NT2/D1 (cell line): ENCODE results near the gene CACNA2D3.

Experiments used
- DNase-seq: peaks from one replicate; pipeline ENCODE4 v3.0.0-alpha.2; 2011; ENCODE audit warnings: low read depth, low spot score
- H3K27me3 ChIP-seq: 2 replicates; pipeline ENCODE4 v1.6.0; 2011; ENCODE audit warnings: mild to moderate bottlenecking; ENCODE audit not compliant: insufficient read length, insufficient read depth
- H3K36me3 ChIP-seq: 2 replicates; pipeline ENCODE4 v1.6.1; 2011; ENCODE audit warnings: mild to moderate bottlenecking, low read length, mixed read lengths; ENCODE audit not compliant: insufficient read depth, insufficient read length
- H3K4me1 ChIP-seq: 2 replicates; pipeline ENCODE4 v1.5.1; 2011; ENCODE audit not compliant: insufficient read depth, insufficient read length
- H3K4me3 ChIP-seq: 2 replicates; pipeline ENCODE4 v1.5.1; 2011; ENCODE audit warnings: low read depth; ENCODE audit not compliant: insufficient read length
- H3K9ac ChIP-seq: 2 replicates; pipeline ENCODE4 v1.6.0; 2011; ENCODE audit warnings: low read depth; ENCODE audit not compliant: insufficient read length
- H3K9me3 ChIP-seq: 2 replicates; pipeline ENCODE4 v1.5.1; 2011; ENCODE audit warnings: mild to moderate bottlenecking, low read length; ENCODE audit not compliant: insufficient read depth
- SUZ12 ChIP-seq: IDR thresholded peaks from 2 replicates; pipeline ENCODE4 v1.6.1; 2011; ENCODE audit not compliant: insufficient read length, insufficient read depth; ENCODE audit errors: extremely low read depth
- YY1 ChIP-seq: IDR thresholded peaks from 2 replicates; pipeline ENCODE4 v1.6.1; 2011; ENCODE audit not compliant: insufficient read length, insufficient read depth
- ZNF274 ChIP-seq: IDR thresholded peaks from 2 replicates; pipeline ENCODE4 v1.6.1; 2011; ENCODE audit warnings: mild to moderate bottlenecking, low read depth, low read length

Gene CACNA2D3

GRCh38 chr3:54257125-54257720, 134.9 kb downstream of the CACNA2D3 start:
- no peak for DNase-seq
- H3K4me1 ChIP-seq, result peaks cover 2% of the 10 kb centered on the region

GRCh38 chr3:54259636-54260035, 137.3 kb downstream of the CACNA2D3 start:
- Histone ChIP-seq H3K36me3 (no peaks in the 10 kb centered on the region), H3K4me1 (no peaks in the 10 kb centered on the region), H3K4me3 (no peak overlapping the region), H3K9ac (no peak overlapping the region), H3K27me3 (no peaks in the 10 kb centered on the region), H3K9me3 (no peaks in the 10 kb centered on the region)
- DNase-seq, result no peak
- TF ChIP-seq ZNF274 (no peak), YY1 (no peak), SUZ12 (no peak)

More at GRCh38 chr3:54257125-54257720, 134.9 kb downstream of the CACNA2D3 start:
- TF ChIP-seq YY1 (no peak), ZNF274 (no peak), SUZ12 (no peak)
- Histone ChIP-seq H3K27me3 (no peaks in the 10 kb centered on the region), H3K36me3 (no peaks in the 10 kb centered on the region), H3K4me3 (no peak overlapping the region), H3K9ac (no peak overlapping the region), H3K9me3 (no peaks in the 10 kb centered on the region)

- DNase-seq, result no peak
- Histone ChIP-seq H3K27me3 (no peaks in the 10 kb centered on the region), H3K9me3 (no peaks in the 10 kb centered on the region), H3K36me3 (no peaks in the 10 kb centered on the region), H3K9ac (no peak overlapping the region), H3K4me1 (no peaks in the 10 kb centered on the region), H3K4me3 (no peak overlapping the region)
- TF ChIP-seq YY1 (no peak), ZNF274 (no peak), SUZ12 (no peak)
These were observed 138.8 kb downstream of the CACNA2D3 start for GRCh38 chr3:54261141-54261540.

- DNase-seq, result no peak
- no peaks in the 10 kb centered on the region for H3K4me1 ChIP-seq
- H3K27me3 ChIP-seq, result no peaks in the 10 kb centered on the region
- H3K9ac ChIP-seq, result no peak overlapping the region
- no peak overlapping the region for H3K4me3 ChIP-seq
- no peaks in the 10 kb centered on the region for H3K36me3 ChIP-seq
- no peak for TF ChIP-seq ZNF274
- TF ChIP-seq SUZ12, result no peak
- TF ChIP-seq YY1, result no peak
- H3K9me3 ChIP-seq, result no peaks in the 10 kb centered on the region
These were observed 140.2 kb downstream of the CACNA2D3 start for GRCh38 chr3:54262541-54262940.

- TF ChIP-seq YY1 (no peak), SUZ12 (no peak), ZNF274 (no peak)
- no peaks in the 10 kb centered on the region for H3K4me1 ChIP-seq
- H3K9ac ChIP-seq, result no peak overlapping the region
- H3K27me3 ChIP-seq, result no peaks in the 10 kb centered on the region
- no peak overlapping the region for H3K4me3 ChIP-seq
- DNase-seq, result no peak
- no peaks in the 10 kb centered on the region for H3K36me3 ChIP-seq
- no peaks in the 10 kb centered on the region for H3K9me3 ChIP-seq
These were observed 140.6 kb downstream of the CACNA2D3 start for GRCh38 chr3:54262946-54263345.

- no peak overlapping the region for H3K4me3 ChIP-seq
- H3K36me3 ChIP-seq, result no peaks in the 10 kb centered on the region
- H3K9me3 ChIP-seq, result no peaks in the 10 kb centered on the region
- no peaks in the 10 kb centered on the region for H3K4me1 ChIP-seq
- no peak for DNase-seq
- no peaks in the 10 kb centered on the region for H3K27me3 ChIP-seq
- no peak overlapping the region for H3K9ac ChIP-seq
- TF ChIP-seq YY1 (no peak), ZNF274 (no peak)
These were observed 141.7 kb downstream of the CACNA2D3 start for GRCh38 chr3:54264050-54264449.

- no peak overlapping the region for H3K4me3 ChIP-seq
- TF ChIP-seq YY1, result no peak
- TF ChIP-seq ZNF274, result no peak
- TF ChIP-seq SUZ12, result no peak
- H3K36me3 ChIP-seq, result no peaks in the 10 kb centered on the region
- no peaks in the 10 kb centered on the region for H3K4me1 ChIP-seq
- no peaks in the 10 kb centered on the region for H3K9me3 ChIP-seq
- no peaks in the 10 kb centered on the region for H3K27me3 ChIP-seq
- no peak overlapping the region for H3K9ac ChIP-seq
- DNase-seq, result no peak
These were observed 148.6 kb downstream of the CACNA2D3 start for GRCh38 chr3:54270816-54271526.
